Thyroid gland (tissue), 4 donors: ENCODE data around the gene RABL6.
"Not testable (repeated sequence)": the region's sequence is repeated elsewhere in the genome, so short reads cannot be mapped to it uniquely, and the experiment has no call there.

ENCODE experiments used
- CTCF ChIP-seq, 6 experiments: fragments of 200-600 bp in 3 of 6; fragments of 450-650 bp in 3 of 6; sonication (generic) in 3 of 6; IDR thresholded peaks; one replicate each; pipeline ENCODE4 v1.5.1; 2016 to 2019; ENCODE audit warnings: antibody characterized with exemption in 6 of 6, mild to moderate bottlenecking in 2 of 6, inconsistent platforms in 1 of 6, moderate library complexity in 1 of 6
- POLR2A ChIP-seq, 2 donors: fragments of 450-650 bp; IDR thresholded peaks; one replicate each; pipeline ENCODE4 v1.6.1; 2017; ENCODE audit warnings: antibody characterized with exemption in 2 of 2, mild to moderate bottlenecking in 2 of 2, moderate library complexity in 1 of 2

DNA sequence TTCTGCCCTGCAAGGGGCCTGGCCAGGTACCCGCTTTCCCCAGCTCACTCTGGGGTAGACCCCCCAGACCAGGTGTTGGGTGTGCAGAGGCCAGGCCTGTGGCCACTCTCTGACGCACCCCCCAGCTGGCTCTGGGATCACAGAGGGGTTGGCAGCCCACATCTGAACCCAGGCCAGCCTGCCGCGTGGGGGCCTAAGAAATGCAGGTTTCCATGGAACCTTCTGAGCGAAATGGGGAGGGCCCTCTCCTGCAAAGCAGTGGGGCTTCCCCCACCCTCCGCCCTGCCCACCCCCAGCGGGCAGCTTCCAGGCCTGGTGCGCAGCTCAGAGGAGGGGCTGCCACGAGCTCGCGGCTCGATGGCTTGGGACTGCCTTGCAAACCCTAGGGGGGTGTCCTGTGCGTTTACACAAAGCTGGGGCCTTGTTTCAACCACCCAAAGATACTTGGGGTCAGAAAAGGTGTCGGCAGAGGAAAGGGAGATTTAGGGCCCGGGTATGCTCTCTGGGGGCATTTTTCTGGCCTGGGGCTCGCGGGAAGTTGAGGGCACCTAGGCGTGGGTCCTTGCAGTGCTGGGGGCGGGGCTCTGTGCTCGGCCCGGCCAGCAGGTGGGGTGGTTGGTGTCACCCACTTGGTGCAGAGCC is 35.5 kb downstream of the RABL6 start:
- TF ChIP-seq CTCF, POLR2A (IDR thresholded peaks at IDR 0.05): not testable (repeated sequence)
